ENCODE data around the gene CNOT4. TPM values are rescaled to one million over a fixed set of nuclear protein-coding genes. Genes with fewer than 3 reads are reported as not detected.

Gene CNOT4
- total and polyA plus RNA-seq, 2 of the 13 experiments (the other 11 are each of a cell fraction or from before 2014, with no cell fraction given), result 7.4 to 8.4 TPM

GRCh38 chr7:135341049-135341448, 168.9 kb downstream of the CNOT4 start:
- DNase-seq (ENCODE audit: low spot score) (peak; percentile 59), FAIRE-seq (peak; percentile 72), ATAC-seq (peak; percentile 99)
- Histone ChIP-seq H3K4me2 (ENCODE audit: low read depth, low read length) (no peak overlapping the region), H3K79me2 (ENCODE audit: insufficient read depth, low read length) (no peaks in the 10 kb centered on the region), H3K4me1 (ENCODE audit: insufficient read depth, low read length) (peaks cover 9% of the 10 kb centered on the region; the same call in 1 of the 2 replicates), H2AFZ (ENCODE audit: low read length) (no peak overlapping the region), H3K9ac (ENCODE audit: insufficient read depth, low read depth, low read length) (no peak overlapping the region), H3K4me3 (replicated peaks in 1 of 3; ENCODE audit: insufficient read depth in 1 of 3, low read depth in 2 of 3, low read length in 3 of 3) (no peak overlapping the region), H3K27ac (ENCODE audit: extremely low read length, insufficient read depth, low read length) (no peak overlapping the region), H3K9me3 (ENCODE audit: low read length) (no peaks in the 10 kb centered on the region), H3K36me3 (replicated peaks in 1 of 2; ENCODE audit: control insufficient read depth in 1 of 2, insufficient read depth in 2 of 2, low read length in 2 of 2) (no peaks in the 10 kb centered on the region), H3K27me3 (ENCODE audit: control insufficient read depth in 1 of 2, insufficient read depth in 2 of 2, low read length in 2 of 2) (no peaks in the 10 kb centered on the region), H4K20me1 (ENCODE audit: insufficient read depth, low read length) (no peaks in the 10 kb centered on the region)
- BruUV-seq (replicated peaks), result no TSS peak
- intact Hi-C loops (cut with micrococcal nuclease; ENCODE audit: unreplicated experiment) (no loop called here), in situ Hi-C loops (cut with HindIII; ENCODE audit: extremely low pct_ligation_motif_present, low pct_unique_long_range_greater_than_20kb) (no loop called here)
- WGBS (ENCODE audit: low lambda C conversion rate), result 0% methylated on average over 1 of the region's 5 CpGs
- ChIA-PET POLR2A (no interaction called here), CTCF (ENCODE audit: low intra/inter-chr PET ratio, low total read pairs) (interaction anchor here (0.7 kb wide), 1 partner anchor 60 kb away, joined by 3 read pairs; no protein-coding TSS in a partner anchor)
- TF ChIP-seq GABPB1 (CRISPR knock-in tag; IDR thresholded peaks at IDR 0.05) (no peak), ZBTB20 (CRISPR knock-in tag; IDR thresholded peaks at IDR 0.05; ENCODE audit: borderline replicate concordance, low read depth) (no peak), PBX2 (CRISPR knock-in tag; IDR thresholded peaks at IDR 0.05) (no peak), REST (IDR thresholded peaks at IDR 0.05; ENCODE audit: borderline replicate concordance in 1 of 2, low read depth in 1 of 2, low read length in 2 of 2) (peak in 1 of 2 experiments; percentile 43; a peak in 1 of 4 replicates), MAZ (IDR thresholded peaks at IDR 0.05; ENCODE audit: borderline replicate concordance, low read depth, low read length) (no peak), MAZ (CRISPR knock-in tag; IDR thresholded peaks at IDR 0.05; ENCODE audit: low read depth) (no peak), MIER2 (CRISPR knock-in tag; IDR thresholded peaks at IDR 0.05) (peak; percentile 78), ATRX (CRISPR knock-in tag; IDR thresholded peaks at IDR 0.05; ENCODE audit: borderline replicate concordance) (no peak), ZNF225 (CRISPR knock-in tag; IDR thresholded peaks at IDR 0.05) (no peak), ZNF569 (CRISPR knock-in tag; IDR thresholded peaks at IDR 0.05; ENCODE audit: borderline replicate concordance) (no peak), NR3C1 (CRISPR knock-in tag; IDR thresholded peaks at IDR 0.05) (no peak), ZFAT (CRISPR knock-in tag; conservative IDR thresholded peaks at IDR 0.05) (no peak), ZEB1 (IDR thresholded peaks at IDR 0.05; ENCODE audit: insufficient replicate concordance, low read depth) (no peak), ARID3A (IDR thresholded peaks at IDR 0.05; ENCODE audit: low read depth, low read length) (0 out of 2 replicates have a peak, but pooled peaks have one; percentile 17), HMG20B (CRISPR knock-in tag; conservative IDR thresholded peaks at IDR 0.05) (0 out of 2 replicates have a peak, but pooled peaks have one; percentile 49), STAG1 (CRISPR knock-in tag; IDR thresholded peaks at IDR 0.05) (peak; percentile 45), KAT8 (CRISPR knock-in tag; IDR thresholded peaks at IDR 0.05) (no peak), EHMT2 (IDR thresholded peaks at IDR 0.05; ENCODE audit: borderline replicate concordance, low read depth, low read length) (peak; percentile 41; the same call in 1 of the 2 replicates), NR2F6 (IDR thresholded peaks at IDR 0.05) (peak; percentile 13; the same call in 1 of the 2 replicates), NR2F6 (CRISPR knock-in tag; IDR thresholded peaks at IDR 0.05) (peak; percentile 20; the same call in 1 of the 2 replicates)

Measured in HepG2 (cell line).